NCI-H2196 treated with DMSO at 0.1 percent for 48 hours (cell line): Measurements from ENCODE around the gene CXXC5.

ENCODE experiments used
- DNase-seq: peaks from one replicate; lab custom pipeline; 2025; ENCODE audit not compliant: unreplicated experiment; lab: John Stamatoyannopoulos, UW

CXXC5 gene

GRCh38 chr5:139638090-139638735 lies 9.9 kb upstream of the CXXC5 start:
- peak; percentile 90 for DNase-seq

GRCh38 chr5:139638736-139639618 lies 9.2 kb upstream of the CXXC5 start:
- no peak for DNase-seq

- DNase-seq = no peak
Measured at GRCh38 chr5:139639619-139640380, 8.3 kb upstream of the CXXC5 start.

- no peak for DNase-seq
Measured at GRCh38 chr5:139640421-139641115, 7.6 kb upstream of the CXXC5 start.

GRCh38 chr5:139641116-139642080 lies 6.8 kb upstream of the CXXC5 start:
- DNase-seq = no peak

- DNase-seq = no peak
Measured at GRCh38 chr5:139642213-139642612, 5.9 kb upstream of the CXXC5 start.

- DNase-seq = no peak
Measured at GRCh38 chr5:139642891-139643871, 5.0 kb upstream of the CXXC5 start.

- no peak for DNase-seq
Measured at GRCh38 chr5:139644001-139644456, 4.1 kb upstream of the CXXC5 start.

GRCh38 chr5:139644646-139645429 lies 3.3 kb upstream of the CXXC5 start:
- DNase-seq = no peak

- DNase-seq = no peak
Measured at GRCh38 chr5:139645430-139645871, 2.7 kb upstream of the CXXC5 start.

GRCh38 chr5:139646111-139646510 lies 2.0 kb upstream of the CXXC5 start:
- no peak for DNase-seq

- DNase-seq = no peak
Measured at GRCh38 chr5:139646912-139647505, 1.1 kb upstream of the CXXC5 start.

- DNase-seq = no peak
Measured at GRCh38 chr5:139647506-139648204, 494 bp upstream of the CXXC5 start.

GRCh38 chr5:139649082-139649991 lies 1.2 kb downstream of the CXXC5 start:
- no peak for DNase-seq

- DNase-seq = no peak
Measured at GRCh38 chr5:139650031-139650688, 2.0 kb downstream of the CXXC5 start.
